Erythroblast (primary cell): ENCODE data around the gene ARL2.
A peak's percentile ranks its signal among the peaks of the same experiment; 100 is the strongest.

Source experiments
- DNase-seq, 2 experiments: peaks; one replicate each; lab custom pipeline; 2025; lab: John Stamatoyannopoulos, UW
- GATA1 ChIP-seq: IDR thresholded peaks from 2 replicates; pipeline ENCODE4 v1.6.1; 2011; ENCODE audit warnings: low read depth, mild to moderate bottlenecking, control low read depth, low read length, moderate library complexity
- POLR2A ChIP-seq: IDR thresholded peaks from 2 replicates; pipeline ENCODE4 v1.6.1; 2011; ENCODE audit warnings: mild to moderate bottlenecking, low read length

ARL2 gene

GRCh38 chr11:65019824-65020223 lies 5.9 kb downstream of the ARL2 start:
- TF ChIP-seq GATA1 (no peak), POLR2A (no peak)
- no peak for DNase-seq

GRCh38 chr11:65021003-65021402 lies 7.0 kb downstream of the ARL2 start:
- DNase-seq = no peak
- TF ChIP-seq GATA1 = no peak
- no peak for TF ChIP-seq POLR2A

GRCh38 chr11:65021509-65021908 lies 7.5 kb downstream of the ARL2 start:
- TF ChIP-seq POLR2A = no peak
- no peak for TF ChIP-seq GATA1
- no peak for DNase-seq

- DNase-seq = peak; percentile 20 to 66
These were observed 9.5 kb downstream of the ARL2 start for GRCh38 chr11:65023502-65023901.

GRCh38 chr11:65026810-65027209 lies 12.8 kb downstream of the ARL2 start:
- DNase-seq = no peak
- TF ChIP-seq GATA1 (no peak), POLR2A (no peak)

- peak; percentile 98 for DNase-seq
- TF ChIP-seq GATA1 = no peak
- TF ChIP-seq POLR2A = peak; percentile 78
These were observed 13.5 kb downstream of the ARL2 start, which contains the start of gene SNX15 for GRCh38 chr11:65027213-65028067. Gene SNX15, plus strand, starts transcription at chr11:65027439. Its CDS starts 99 bp downstream, at chr11:65027538.

GRCh38 chr11:65032216-65032615 lies 18.3 kb downstream of the ARL2 start:
- TF ChIP-seq POLR2A = no peak

GRCh38 chr11:65034423-65034822 lies 20.5 kb downstream of the ARL2 start:
- TF ChIP-seq POLR2A = no peak
- no peak for TF ChIP-seq GATA1

More at GRCh38 chr11:65032216-65032615, 18.3 kb downstream of the ARL2 start:
- no peak for DNase-seq

GRCh38 chr11:65035579-65035978 lies 21.6 kb downstream of the ARL2 start:
- no peak for TF ChIP-seq GATA1
- no peak for DNase-seq

More at GRCh38 chr11:65034423-65034822, 20.5 kb downstream of the ARL2 start:
- DNase-seq = no peak

GRCh38 chr11:65036931-65037330 lies 23.0 kb downstream of the ARL2 start:
- TF ChIP-seq GATA1 (no peak), POLR2A (no peak)
- DNase-seq = no peak

- TF ChIP-seq GATA1 (no peak), POLR2A (no peak)
- no peak for DNase-seq
These were observed 26.5 kb downstream of the ARL2 start for GRCh38 chr11:65040520-65040846.

- peak; percentile 96 for DNase-seq
- TF ChIP-seq POLR2A = peak; percentile 58
- TF ChIP-seq GATA1 = no peak
These were observed 27.1 kb downstream of the ARL2 start, which contains the start of gene SAC3D1 for GRCh38 chr11:65040847-65041622. Gene SAC3D1, plus strand, starts transcription at chr11:65041210. Its CDS starts 83 bp downstream, at chr11:65041293.

- DNase-seq = no peak
- TF ChIP-seq POLR2A (no peak), GATA1 (no peak)
These were observed 28.9 kb downstream of the ARL2 start for GRCh38 chr11:65042891-65043290.

GRCh38 chr11:65043881-65044501 lies 30.0 kb downstream of the ARL2 start:
- TF ChIP-seq GATA1 (no peak), POLR2A (no peak)
- DNase-seq = no peak

- TF ChIP-seq POLR2A (no peak), GATA1 (no peak)
- no peak for DNase-seq
These were observed 31.1 kb downstream of the ARL2 start for GRCh38 chr11:65045061-65045460.
